ENCODE measurements around the gene CACTIN.

DNA sequence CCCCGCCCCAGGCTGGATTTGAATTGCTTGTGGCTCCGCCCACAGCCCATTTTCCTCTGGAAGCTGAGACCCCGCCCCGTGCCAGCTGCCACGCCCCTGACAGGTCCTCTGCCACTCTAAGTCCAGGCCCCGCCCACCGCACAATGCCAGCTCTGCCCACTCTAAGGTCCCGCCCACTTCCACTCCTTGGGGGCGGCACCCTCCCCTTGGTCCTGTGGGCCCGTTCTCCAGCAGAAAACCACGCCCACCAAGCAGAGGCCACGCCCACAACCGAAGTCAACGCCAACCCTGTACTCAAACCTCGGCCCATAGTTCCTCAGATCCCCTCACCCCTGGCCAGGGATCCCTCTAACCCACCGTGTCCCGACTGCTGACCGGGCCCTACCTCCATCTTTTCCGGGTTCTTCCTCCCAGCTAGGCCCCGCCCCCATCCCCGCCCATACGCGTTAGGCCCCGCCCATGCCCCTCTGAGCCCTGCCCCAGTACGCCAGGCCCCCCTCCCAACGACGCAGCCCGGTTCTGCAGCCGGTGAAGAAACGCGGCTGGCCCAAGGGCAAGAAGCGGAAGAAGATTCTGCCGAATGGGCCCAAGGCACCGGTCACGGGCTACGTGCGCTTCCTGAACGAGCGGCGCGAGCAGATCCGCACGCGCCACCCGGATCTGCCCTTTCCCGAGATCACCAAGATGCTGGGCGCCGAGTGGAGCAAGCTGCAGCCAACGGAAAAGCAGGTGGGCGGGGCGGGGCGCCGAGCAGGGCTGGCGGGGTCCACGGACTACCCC, 52.5 kb downstream of the CACTIN start:
- TF ChIP-seq, protein P1, sequence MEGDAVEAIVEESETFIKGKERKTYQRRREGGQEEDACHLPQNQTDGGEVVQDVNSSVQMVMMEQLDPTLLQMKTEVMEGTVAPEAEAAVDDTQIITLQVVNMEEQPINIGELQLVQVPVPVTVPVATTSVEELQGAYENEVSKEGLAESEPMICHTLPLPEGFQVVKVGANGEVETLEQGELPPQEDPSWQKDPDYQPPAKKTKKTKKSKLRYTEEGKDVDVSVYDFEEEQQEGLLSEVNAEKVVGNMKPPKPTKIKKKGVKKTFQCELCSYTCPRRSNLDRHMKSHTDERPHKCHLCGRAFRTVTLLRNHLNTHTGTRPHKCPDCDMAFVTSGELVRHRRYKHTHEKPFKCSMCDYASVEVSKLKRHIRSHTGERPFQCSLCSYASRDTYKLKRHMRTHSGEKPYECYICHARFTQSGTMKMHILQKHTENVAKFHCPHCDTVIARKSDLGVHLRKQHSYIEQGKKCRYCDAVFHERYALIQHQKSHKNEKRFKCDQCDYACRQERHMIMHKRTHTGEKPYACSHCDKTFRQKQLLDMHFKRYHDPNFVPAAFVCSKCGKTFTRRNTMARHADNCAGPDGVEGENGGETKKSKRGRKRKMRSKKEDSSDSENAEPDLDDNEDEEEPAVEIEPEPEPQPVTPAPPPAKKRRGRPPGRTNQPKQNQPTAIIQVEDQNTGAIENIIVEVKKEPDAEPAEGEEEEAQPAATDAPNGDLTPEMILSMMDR (conservative IDR thresholded peaks at IDR 0.05; ENCODE audit: low read depth, low read length) = no peak
- no peak for TF ChIP-seq EZH2 (IDR thresholded peaks at IDR 0.05; ENCODE audit: borderline replicate concordance, low read depth, low read length, poor library complexity, severe bottlenecking)

All from A673 (cell line).